ENCODE data around the gene MADD. TPM values are rescaled to one million over a fixed set of nuclear protein-coding genes. Genes with fewer than 3 reads are reported as not detected.

The MADD gene
- total RNA-seq, 2 experiments from 2014 or later: 54.4 to 67.3 TPM

DNA sequence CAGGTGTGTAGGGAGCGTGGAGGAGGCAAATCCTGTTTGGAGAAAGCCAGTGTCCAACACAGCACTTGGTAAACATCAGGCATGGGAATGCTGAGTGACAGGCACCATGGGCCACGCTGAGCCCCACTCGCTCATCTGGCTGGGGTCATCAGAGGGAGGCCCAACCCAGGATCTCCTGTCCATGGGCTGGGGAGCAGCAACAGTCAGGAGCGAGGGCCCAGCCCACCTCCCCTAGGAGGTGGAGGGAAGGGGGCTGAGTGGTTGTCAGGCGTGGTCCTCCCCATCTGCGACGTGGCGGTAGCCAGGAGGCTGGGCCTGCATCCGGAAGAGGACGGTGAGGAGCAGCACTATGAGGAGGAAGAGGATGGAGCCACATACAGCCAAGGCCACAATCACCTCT, 30.1 kb upstream of the MADD start:
- POLR2A ChIA-PET: interaction anchor here (1.0 kb wide), 1 partner anchor 26 kb away, joined by 6 read pairs; the partner anchor contains the start of gene DDB2
- no peak overlapping the region for H3K4me3 Mint-ChIP-seq

DNA sequence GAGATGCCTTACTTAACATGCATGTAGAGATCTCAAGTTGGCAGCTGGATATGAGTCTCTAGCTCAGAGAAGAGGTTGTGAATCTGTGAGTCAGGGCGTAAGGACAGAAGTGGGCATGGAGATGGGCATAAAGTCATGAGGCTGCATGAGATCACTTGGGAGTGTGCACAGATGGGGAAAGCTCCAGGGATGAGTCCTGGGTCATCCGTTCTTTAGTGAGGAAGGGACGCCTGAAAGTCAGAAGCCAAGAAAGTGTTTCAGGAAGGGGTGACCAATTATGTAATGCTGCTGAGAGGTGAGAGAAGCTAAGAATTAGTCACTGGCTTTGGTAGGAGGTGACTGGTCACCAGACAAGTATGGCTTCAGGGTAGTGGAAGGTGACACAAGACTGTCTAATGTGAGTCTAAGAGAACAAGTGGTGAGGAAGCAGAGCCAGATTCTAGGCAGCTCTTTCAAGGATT, 28.1 kb upstream of the MADD start:
- H3K4me1 Mint-ChIP-seq: peaks cover 2% of the 10 kb centered on the region
- H3K4me3 Mint-ChIP-seq: no peak overlapping the region
- DNase-seq: no peak
- POLR2A ChIA-PET: interaction anchor here (0.7 to 1.3 kb wide), 3 partner anchors 21 to 29 kb away, joined by 3 to 6 read pairs (median 3); partner anchors contain the start of gene DDB2
- ATAC-seq: peak; percentile 53
- H3K9me3 Mint-ChIP-seq (ENCODE audit: low read depth): no peaks in the 10 kb centered on the region
- H3K27me3 Mint-ChIP-seq: no peaks in the 10 kb centered on the region
- H3K36me3 Mint-ChIP-seq (ENCODE audit: low read depth): peaks cover 51% of the 10 kb centered on the region
- intact Hi-C loops (cut with DNase I, micrococcal nuclease): no loop called here
- peak overlapping the region; percentile 23 for H3K27ac Mint-ChIP-seq
- CTCF ChIA-PET: interaction anchor here (0.7 to 1.4 kb wide), 5 partner anchors 12 to 336 kb away, joined by 3 to 4 read pairs (median 3); no protein-coding TSS in a partner anchor

More for the DNA sequence above, 30.1 kb upstream of the MADD start:
- intact Hi-C loops (cut with DNase I, micrococcal nuclease): no loop called here
- Mint-ChIP-seq H3K4me1 (peaks cover 15% of the 10 kb centered on the region), H3K27me3 (no peaks in the 10 kb centered on the region), H3K36me3 (ENCODE audit: low read depth) (peaks cover 64% of the 10 kb centered on the region), H3K27ac (no peak overlapping the region), H3K9me3 (ENCODE audit: low read depth) (no peaks in the 10 kb centered on the region)
- CTCF ChIA-PET: interaction anchor here (1.0 kb wide), 1 partner anchor 25 kb away, joined by 4 read pairs; no protein-coding TSS in a partner anchor
- no peak for DNase-seq
- ATAC-seq: no peak

DNA sequence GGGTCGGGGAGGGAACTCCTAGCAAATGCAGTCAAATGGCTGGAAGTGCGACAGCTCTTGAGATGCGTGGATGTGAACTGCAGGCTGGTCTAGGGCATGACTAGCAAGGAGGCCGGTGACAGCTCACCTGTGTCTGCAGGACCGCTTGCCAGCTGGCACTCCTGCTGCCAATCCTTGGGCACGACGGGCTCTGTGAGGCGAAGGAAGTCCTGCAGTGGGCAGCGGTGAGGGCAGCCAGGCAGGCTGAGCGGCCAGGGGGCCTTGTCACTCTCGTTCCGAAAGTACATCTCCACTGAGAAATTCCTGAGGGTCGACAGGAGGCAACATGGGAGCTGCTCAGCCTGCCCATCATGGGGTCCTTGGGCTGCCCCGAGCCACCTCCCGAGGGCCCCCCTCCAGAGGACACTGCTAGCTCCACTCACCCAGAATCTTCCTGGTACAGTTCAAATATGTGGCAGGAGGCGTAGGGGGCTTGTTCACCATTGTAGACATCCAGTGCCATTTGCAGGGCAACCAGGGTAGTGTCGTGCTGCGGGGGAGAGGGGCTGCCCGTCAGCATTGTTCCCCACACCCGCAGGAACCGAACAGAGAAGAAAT, 27.2 kb upstream of the MADD start:
- DNase-seq (no peak), ATAC-seq (no peak)
- H3K9me3 Mint-ChIP-seq (ENCODE audit: low read depth): no peaks in the 10 kb centered on the region
- CTCF ChIA-PET: interaction anchor here (0.8 to 1.4 kb wide), 2 partner anchors 13 to 27 kb away, joined by 3 to 4 read pairs; no protein-coding TSS in a partner anchor
- no peaks in the 10 kb centered on the region for H3K27me3 Mint-ChIP-seq
- intact Hi-C loops (cut with DNase I, micrococcal nuclease): no loop called here
- H3K4me1 Mint-ChIP-seq: peaks cover 9% of the 10 kb centered on the region
- H3K4me3 Mint-ChIP-seq: no peak overlapping the region
- POLR2A ChIA-PET: interaction anchor here (1.3 kb wide), 1 partner anchor 28 kb away, joined by 6 read pairs; the partner anchor contains the start of gene DDB2
- H3K27ac Mint-ChIP-seq: peak overlapping the region; percentile 23
- H3K36me3 Mint-ChIP-seq (ENCODE audit: low read depth): peaks cover 45% of the 10 kb centered on the region

DNA sequence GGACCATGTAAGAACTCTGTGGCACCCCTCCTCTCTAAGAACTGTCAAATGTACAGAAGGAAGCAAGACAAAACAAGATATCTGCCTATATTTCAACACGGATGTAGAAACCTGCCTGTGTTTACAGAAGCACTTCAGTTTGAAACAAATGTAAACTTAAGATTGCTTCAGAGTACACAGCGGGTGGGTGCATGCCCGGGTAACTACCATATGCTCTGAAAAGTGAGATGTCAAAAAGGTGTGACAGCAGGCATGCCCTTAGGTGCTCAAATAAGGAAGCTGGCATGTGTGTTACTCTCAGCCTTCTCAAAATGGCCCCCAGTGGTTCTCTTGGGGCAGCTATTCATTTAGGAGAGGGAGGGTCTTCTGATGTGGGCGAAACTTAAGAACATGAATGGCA, 26.5 kb upstream of the MADD start:
- POLR2A ChIA-PET: no interaction called here
- Mint-ChIP-seq H3K4me1 (peaks cover 16% of the 10 kb centered on the region), H3K9me3 (ENCODE audit: low read depth) (no peaks in the 10 kb centered on the region), H3K36me3 (ENCODE audit: low read depth) (peaks cover 44% of the 10 kb centered on the region), H3K27me3 (no peaks in the 10 kb centered on the region), H3K4me3 (no peak overlapping the region), H3K27ac (no peak overlapping the region)
- ATAC-seq (no peak), DNase-seq (no peak)
- intact Hi-C loops (cut with DNase I, micrococcal nuclease): no loop called here
- CTCF ChIA-PET: interaction anchor here (1.2 kb wide), 1 partner anchor 13 kb away, joined by 3 read pairs; no protein-coding TSS in a partner anchor

DNA sequence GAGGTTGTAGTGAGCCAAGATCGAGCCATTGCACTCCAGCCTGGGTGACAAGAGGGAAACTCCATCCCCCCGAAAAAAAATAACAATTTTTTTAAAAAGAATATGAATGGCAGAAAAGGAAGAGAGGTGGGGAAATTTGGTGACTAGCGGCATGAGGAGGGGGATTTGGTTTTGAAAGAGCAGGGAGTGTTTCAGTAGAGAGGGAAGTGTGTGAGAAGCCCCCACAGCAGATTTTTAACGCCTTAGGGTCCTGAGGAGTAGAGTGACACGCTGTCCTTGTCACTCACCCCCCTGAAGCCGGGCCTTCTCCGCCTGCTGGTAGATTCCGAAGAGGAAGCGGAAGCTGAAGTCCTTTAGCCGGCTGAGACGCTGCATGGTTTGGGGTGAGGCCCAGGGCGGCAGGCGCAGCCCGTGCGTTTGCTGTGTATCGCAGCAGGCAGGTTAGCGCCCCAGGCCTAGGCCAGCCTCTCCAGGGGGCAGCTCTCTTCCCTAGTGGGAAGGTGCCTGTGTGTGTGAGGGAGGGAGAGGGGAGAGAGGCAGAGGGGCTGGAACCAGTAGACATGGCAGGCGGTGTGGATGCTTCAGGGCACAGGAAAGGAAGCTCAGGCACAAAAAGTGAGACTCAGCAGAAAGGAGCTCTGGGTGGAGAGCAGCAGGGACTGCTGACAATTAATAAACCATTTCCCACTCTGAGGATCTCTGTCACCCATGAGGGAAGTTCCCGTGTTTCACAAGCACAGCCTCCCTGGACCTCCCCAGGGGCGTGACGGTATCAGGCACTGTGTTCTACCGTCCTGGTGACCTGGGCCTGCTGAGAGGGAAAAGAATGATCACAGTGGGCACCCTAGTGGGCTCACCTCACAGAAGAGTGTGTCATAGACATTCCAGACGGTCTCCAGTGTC, 25.2 kb upstream of the MADD start:
- intact Hi-C loops (cut with DNase I, micrococcal nuclease): no loop called here
- ChIA-PET CTCF (interaction anchor here (0.6 to 1.4 kb wide), 3 partner anchors 15 to 167 kb away, joined by 3 read pairs; no protein-coding TSS in a partner anchor), POLR2A (interaction anchor here (0.6 kb wide), 1 partner anchor 277 kb away, joined by 5 read pairs; no protein-coding TSS in a partner anchor)
- no peak for DNase-seq
- Mint-ChIP-seq H3K27me3 (no peaks in the 10 kb centered on the region), H3K36me3 (ENCODE audit: low read depth) (peaks cover 32% of the 10 kb centered on the region), H3K4me3 (no peak overlapping the region), H3K27ac (no peak overlapping the region), H3K9me3 (ENCODE audit: low read depth) (no peaks in the 10 kb centered on the region), H3K4me1 (peaks cover 21% of the 10 kb centered on the region)
- no peak for ATAC-seq

DNA sequence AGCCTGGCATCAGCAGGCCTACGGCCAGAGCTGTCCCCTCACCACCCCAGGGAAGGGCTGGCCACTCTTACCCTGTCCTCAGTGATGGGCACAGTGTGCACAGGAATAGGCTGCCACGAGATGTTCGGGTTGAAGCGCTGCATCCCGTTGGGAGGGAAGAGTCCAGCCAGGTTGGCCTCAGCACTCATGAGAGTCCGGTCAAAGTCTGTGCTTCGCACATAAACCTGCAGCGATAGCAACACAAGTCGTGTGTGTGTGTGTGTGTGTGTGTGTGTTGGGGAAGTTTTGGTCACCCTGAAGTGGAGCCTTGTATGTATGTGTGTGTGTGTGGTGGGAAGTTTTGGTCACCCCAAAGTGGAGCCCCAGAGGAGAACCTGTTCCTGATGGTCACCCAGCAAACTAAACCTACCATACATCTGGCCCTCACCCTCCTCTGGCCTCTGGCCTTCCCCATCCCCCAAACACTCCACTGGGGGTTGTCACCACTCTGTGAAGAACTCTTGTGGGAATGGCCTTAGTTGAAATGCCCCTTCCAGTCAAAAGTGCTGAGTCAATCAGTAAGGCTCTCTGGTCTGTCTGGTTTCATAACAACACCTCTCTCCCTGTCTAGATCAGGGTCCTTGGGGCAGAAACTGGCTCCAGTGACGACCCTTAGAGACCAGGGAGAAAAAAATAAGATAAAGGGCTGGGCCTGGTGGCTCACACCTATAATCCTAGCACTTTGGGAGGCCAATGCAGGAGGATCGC, 24.1 kb upstream of the MADD start:
- Mint-ChIP-seq H3K4me1 (peaks cover 22% of the 10 kb centered on the region), H3K4me3 (no peak overlapping the region), H3K27me3 (no peaks in the 10 kb centered on the region), H3K36me3 (ENCODE audit: low read depth) (peaks cover 22% of the 10 kb centered on the region), H3K9me3 (ENCODE audit: low read depth) (no peaks in the 10 kb centered on the region), H3K27ac (no peak overlapping the region)
- intact Hi-C loops (cut with DNase I, micrococcal nuclease): no loop called here
- ChIA-PET CTCF (interaction anchor here (0.6 to 1.3 kb wide), 4 partner anchors 9 to 470 kb away, joined by 3 to 5 read pairs (median 3); partner anchors contain the start of gene AGBL2), POLR2A (interaction anchor here (0.7 kb wide), 1 partner anchor 127 kb away, joined by 3 read pairs; no protein-coding TSS in a partner anchor)
- DNase-seq: no peak
- no peak for ATAC-seq

DNA sequence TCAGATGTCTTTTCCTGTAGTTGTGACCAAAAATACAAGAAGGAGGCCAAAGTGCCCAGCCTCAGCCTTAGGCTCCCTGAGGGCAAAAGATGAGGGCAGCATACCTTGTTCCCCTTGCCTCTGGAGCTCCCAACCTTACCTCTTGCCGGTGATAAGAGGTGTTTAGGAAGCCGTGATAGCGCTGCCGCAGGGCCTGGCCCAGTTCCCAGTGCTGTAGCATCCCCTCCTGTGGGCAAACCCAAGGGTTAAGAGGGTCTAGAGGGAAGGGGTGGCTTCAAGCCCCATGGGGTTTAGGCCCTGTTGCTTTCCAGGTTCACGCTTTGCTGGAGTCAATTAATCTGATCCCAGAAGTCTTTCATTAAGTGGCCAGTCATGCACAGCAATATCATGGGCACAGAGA, 22.4 kb upstream of the MADD start:
- intact Hi-C loops (cut with DNase I, micrococcal nuclease): no loop called here
- DNase-seq (no peak), ATAC-seq (no peak)
- no peaks in the 10 kb centered on the region for H3K27me3 Mint-ChIP-seq
- H3K27ac Mint-ChIP-seq: no peak overlapping the region
- peak overlapping the region; percentile 78 for H3K4me3 Mint-ChIP-seq
- H3K36me3 Mint-ChIP-seq (ENCODE audit: low read depth): peaks cover 9% of the 10 kb centered on the region
- POLR2A ChIA-PET: interaction anchor here (1.5 kb wide), 1 partner anchor 25 kb away, joined by 5 read pairs; no protein-coding TSS in a partner anchor
- CTCF ChIA-PET: interaction anchor here (0.6 to 2.1 kb wide), 6 partner anchors 12 to 481 kb away, joined by 4 to 7 read pairs (median 4); no protein-coding TSS in a partner anchor
- H3K9me3 Mint-ChIP-seq (ENCODE audit: low read depth): no peaks in the 10 kb centered on the region
- H3K4me1 Mint-ChIP-seq: peaks cover 22% of the 10 kb centered on the region

DNA sequence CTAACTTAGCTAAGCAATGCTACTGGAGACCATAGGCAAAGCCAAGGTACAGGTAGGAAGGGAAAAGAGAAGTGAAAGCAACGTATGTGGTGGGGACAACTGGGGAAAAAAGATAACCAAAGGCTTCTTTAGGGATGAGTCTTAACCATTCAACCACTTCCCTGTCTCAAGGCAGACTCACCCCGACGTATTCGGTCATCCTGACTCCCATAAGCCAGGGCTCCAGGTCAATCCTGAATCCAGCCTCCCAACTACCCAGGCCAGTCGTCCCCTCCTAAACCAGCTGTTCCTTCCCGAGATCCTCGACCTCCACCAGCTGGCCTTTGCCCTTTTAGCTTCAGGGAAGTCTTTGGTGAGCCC, 21.6 kb upstream of the MADD start:
- peaks cover 6% of the 10 kb centered on the region for H3K36me3 Mint-ChIP-seq (ENCODE audit: low read depth)
- H3K27me3 Mint-ChIP-seq: no peaks in the 10 kb centered on the region
- peak; percentile 20 for ATAC-seq

DNA sequence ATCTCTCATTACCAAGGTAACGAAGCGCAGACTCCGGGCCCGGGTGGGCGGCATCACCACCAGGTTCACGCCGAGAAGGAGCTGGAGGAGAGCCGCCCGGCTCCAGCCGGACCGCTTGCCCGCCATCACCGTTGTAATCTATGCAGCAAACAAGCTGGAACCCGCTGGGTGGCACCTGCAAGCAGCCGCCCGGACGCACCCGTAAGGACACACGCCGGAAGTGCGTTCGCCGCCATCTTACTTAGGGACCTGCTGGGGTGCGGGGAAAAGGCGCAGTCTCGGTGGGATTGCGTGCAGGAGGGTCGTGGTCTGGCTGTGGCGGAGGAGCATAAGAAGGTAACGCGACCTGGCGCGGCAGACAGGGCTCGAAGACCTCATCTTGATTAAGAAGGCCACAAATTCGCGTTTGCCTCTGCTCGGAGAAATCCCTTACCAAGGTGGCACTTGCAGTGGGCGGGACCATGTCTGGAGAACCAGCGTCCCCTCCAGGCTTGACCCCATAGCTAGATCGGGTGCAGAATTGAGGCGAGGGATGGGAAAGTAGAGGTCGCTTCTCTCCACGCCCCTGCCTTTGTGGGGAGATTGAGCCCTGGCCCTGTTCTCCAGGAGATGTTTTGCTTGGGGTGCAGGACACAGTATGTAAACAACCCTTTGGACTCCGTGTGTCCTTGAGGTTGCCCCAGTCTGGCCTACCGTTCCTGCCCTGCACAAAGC, 21.1 kb upstream of the MADD start, which contains the start of gene ACP2:
TSS of gene ACP2 (minus strand) at position 151 of the 714 bp plus-strand sequence. CDS start at position 126, 25 bp downstream.
- no peaks in the 10 kb centered on the region for H3K27me3 Mint-ChIP-seq
- intact Hi-C loops (cut with DNase I, micrococcal nuclease): loop anchor here (1.0 to 2.0 kb wide), 11 partner anchors 20 to 549 kb away; partner anchors contain the start of genes CSTPP1 (in 2 of the 2), DDB2 (in 2 of the 2), ARFGAP2 (in 1 of the 2) and ARHGAP1 (in 1 of the 2)
- POLR2A ChIA-PET: interaction anchor here (0.6 to 1.8 kb wide), 20 partner anchors 9 to 1008 kb away, joined by 3 to 18 read pairs (median 4); partner anchors contain the start of genes ARHGAP1, CSTPP1, DDB2 and NR1H3
- H3K36me3 Mint-ChIP-seq (ENCODE audit: low read depth): peaks cover 6% of the 10 kb centered on the region
- peak within 1 kb of the TSS; percentile 78 for H3K4me3 Mint-ChIP-seq
- peak; percentile 97 for ATAC-seq
- H3K27ac Mint-ChIP-seq: peak within 1 kb of the TSS; percentile 95
- CTCF ChIA-PET: interaction anchor here (0.6 to 2.5 kb wide), 23 partner anchors 10 to 405 kb away, joined by 3 to 18 read pairs (median 4); partner anchors contain the start of genes CSTPP1, DDB2 and PSMC3
- no peaks in the 10 kb centered on the region for H3K9me3 Mint-ChIP-seq (ENCODE audit: low read depth)
- peaks cover 22% of the 10 kb centered on the region for H3K4me1 Mint-ChIP-seq
- peak; percentile 94 for DNase-seq

More for the DNA sequence above, 21.6 kb upstream of the MADD start:
- Mint-ChIP-seq H3K4me3 (peak overlapping the region; percentile 78), H3K27ac (peak overlapping the region; percentile 95), H3K9me3 (ENCODE audit: low read depth) (no peaks in the 10 kb centered on the region), H3K4me1 (peaks cover 22% of the 10 kb centered on the region)
- no peak for DNase-seq
- CTCF ChIA-PET: interaction anchor here (0.6 to 2.5 kb wide), 18 partner anchors 11 to 480 kb away, joined by 3 to 18 read pairs (median 4); partner anchors contain the start of genes CSTPP1, DDB2 and PSMC3
- intact Hi-C loops (cut with DNase I, micrococcal nuclease): loop anchor here (1.0 to 2.0 kb wide), 11 partner anchors 21 to 548 kb away; partner anchors contain the start of genes CSTPP1 (in 2 of the 2), DDB2 (in 2 of the 2), ARFGAP2 (in 1 of the 2) and ARHGAP1 (in 1 of the 2)
- POLR2A ChIA-PET: interaction anchor here (0.6 to 1.8 kb wide), 19 partner anchors 10 to 1008 kb away, joined by 3 to 18 read pairs (median 4); partner anchors contain the start of genes ARHGAP1, CSTPP1, DDB2 and NR1H3

Data from activated CD4-positive, alpha-beta T cell treated with anti-CD3 and anti-CD28 coated beads for 36 hours (primary cell).